ENCODE data around the gene MRPL10. TPM values are rescaled to one million over a fixed set of nuclear protein-coding genes. Genes with fewer than 3 reads are reported as not detected.

The MRPL10 gene
- total and polyA plus RNA-seq, 2 of the 8 experiments (the other 6 are each of a cell fraction or from before 2014, with no cell fraction given) = 85.3 to 214 TPM

GRCh38 chr17:47839071-47839470, 7.7 kb upstream of the MRPL10 start:
- Histone ChIP-seq H3K4me3 (ENCODE audit: extremely low read depth in 1 of 4, insufficient read depth in 2 of 4, low read depth in 3 of 4, low read length in 4 of 4) (no peak overlapping the region), H3K56ac (replicated peaks; ENCODE audit: insufficient read length, low read depth, low read length) (no peak overlapping the region), H3K79me2 (ENCODE audit: control insufficient read depth in 1 of 2, insufficient read depth in 2 of 2, low read length in 2 of 2) (no peaks in the 10 kb centered on the region), H2AK5ac (ENCODE audit: low read depth, low read length) (no peak overlapping the region), H4K5ac (ENCODE audit: insufficient read length, low read depth, low read length) (no peak overlapping the region), H4K91ac (replicated peaks; ENCODE audit: insufficient read length, low read length) (no peak overlapping the region), H3K36me3 (ENCODE audit: control insufficient read depth in 2 of 4, insufficient read depth in 4 of 4, low read length in 3 of 4) (peaks cover 0 to 9% (median 1%) of the 10 kb centered on the region in 4 experiments; a peak in 4 of 8 replicates), H3K4me1 (replicated peaks in 1 of 4; ENCODE audit: control insufficient read depth in 3 of 4, insufficient read depth in 4 of 4, low read length in 3 of 4) (peaks cover 0 to 18% (median 7%) of the 10 kb centered on the region in 4 experiments; a peak in 5 of 7 replicates), H3K4ac (replicated peaks; ENCODE audit: insufficient read length, low read depth, low read length) (no peak overlapping the region), H3K27ac (ENCODE audit: low read depth, low read length) (no peak overlapping the region), H3K9me3 (ENCODE audit: insufficient read depth in 2 of 2, low read depth in 1 of 2, low read length in 1 of 2) (no peaks in the 10 kb centered on the region), H3K9ac (replicated peaks in 1 of 4; ENCODE audit: extremely low read depth in 1 of 4, low read depth in 3 of 4, low read length in 3 of 4) (no peak overlapping the region), H2BK15ac (ENCODE audit: low read length) (no peak overlapping the region), H2BK12ac (ENCODE audit: low read depth, low read length) (no peak overlapping the region), H4K20me1 (replicated peaks in 1 of 2; ENCODE audit: control insufficient read depth in 1 of 2, insufficient read depth in 2 of 2, low read length in 2 of 2) (peaks cover 0 to 2% of the 10 kb centered on the region in 2 experiments), H3K23me2 (ENCODE audit: low read depth, low read length) (peaks cover 2% of the 10 kb centered on the region; the same call in 1 of the 2 replicates), H3K23ac (ENCODE audit: insufficient read length) (no peak overlapping the region), H2AFZ (ENCODE audit: low read length) (no peak overlapping the region), H3K79me1 (ENCODE audit: low read depth, low read length) (no peaks in the 10 kb centered on the region), H2BK5ac (ENCODE audit: low read depth, low read length) (no peak overlapping the region), H3K14ac (ENCODE audit: insufficient read length) (no peak overlapping the region), H2BK120ac (replicated peaks; ENCODE audit: low read depth, low read length) (no peak overlapping the region), H3K18ac (ENCODE audit: extremely low read depth, low read length) (no peak overlapping the region), H2BK20ac (ENCODE audit: low read length) (no peak overlapping the region), H4K8ac (ENCODE audit: extremely low read depth, insufficient read depth, low read length) (0 out of 2 replicates have a peak overlapping the region, but pooled peaks have one; percentile 41), H3K27me3 (replicated peaks in 1 of 4; ENCODE audit: control insufficient read depth in 3 of 4, extremely low read depth in 1 of 4, insufficient read depth in 3 of 4, low read length in 3 of 4) (peaks cover 0 to under 1% (median under 1%) of the 10 kb centered on the region in 4 experiments; a peak in 1 of 7 replicates), H3K4me2 (ENCODE audit: insufficient read depth in 1 of 2, low read depth in 2 of 2, low read length in 2 of 2) (no peak overlapping the region)
- ChIA-PET CTCF (ENCODE audit: partially characterized antibody) (interaction anchor here (0.7 to 33.0 kb wide), 5 partner anchors 9 to 207 kb away, joined by 3 to 1206 read pairs (median 246); partner anchors contain the start of genes PNPO, PRR15L, SP2 and SP6), POLR2A (ENCODE audit: partially characterized antibody) (no interaction called here)
- TF ChIP-seq ATF3 (IDR thresholded peaks at IDR 0.05; ENCODE audit: insufficient read depth, low read depth, low read length) = no peak
- no peak for TF ChIP-seq RNF2 (IDR thresholded peaks at IDR 0.05; ENCODE audit: borderline replicate concordance, low read depth, low read length, missing control alignments, poor library complexity, severe bottlenecking)
- TF ChIP-seq RXRA (IDR thresholded peaks at IDR 0.05; ENCODE audit: insufficient read depth, low read depth, low read length) = no peak
- FAIRE-seq = no peak
- 87% methylated on average over 5 of the region's 5 CpGs; no CpG with 5 or more reads in 1 of the 2 experiments for WGBS, 2 experiments (ENCODE audit: extremely low coverage in 1 of 2, insufficient coverage in 1 of 2, insufficient read length in 1 of 2, insufficient replicate concordance in 2 of 2, low coverage in 1 of 2, low lambda C conversion rate in 2 of 2, missing lambda C conversion rate in 1 of 2)
- DNase-seq (ENCODE audit: low read depth in 1 of 2, low spot score in 2 of 2) = no peak

Measured in H1 (cell line).